HEK293 (cell line): ENCODE results near the gene KRT15.

Source experiments
- AEBP2 ChIP-seq: fragments of 450-650 bp; formaldehyde crosslinking; IDR thresholded peaks from 2 replicates; pipeline ENCODE4 v1.5.1; 2016; ENCODE audit warnings: missing biosample characterization, missing genetic modification characterization, borderline replicate concordance
- CTCF ChIP-seq: fragments of 450-650 bp; formaldehyde crosslinking; IDR thresholded peaks from 2 replicates; pipeline ENCODE4 v1.5.1; 2016; ENCODE audit warnings: missing biosample characterization, missing genetic modification characterization
- FEZF1 ChIP-seq: fragments of 450-650 bp; formaldehyde crosslinking; IDR thresholded peaks from 2 replicates; pipeline ENCODE4 v1.5.1; 2016; ENCODE audit warnings: missing biosample characterization, missing genetic modification characterization
- INSM2 ChIP-seq: fragments of 450-650 bp; formaldehyde crosslinking; IDR thresholded peaks from 2 replicates; pipeline ENCODE4 v1.5.1; 2016; ENCODE audit warnings: missing biosample characterization, missing genetic modification characterization
- KLF17 ChIP-seq: fragments of 450-650 bp; formaldehyde crosslinking; IDR thresholded peaks from 2 replicates; pipeline ENCODE4 v1.5.1; 2016; ENCODE audit warnings: missing biosample characterization, missing genetic modification characterization
- PRDM1 ChIP-seq: fragments of 450-650 bp; formaldehyde crosslinking; IDR thresholded peaks from 2 replicates; pipeline ENCODE4; 2016; ENCODE audit warnings: missing biosample characterization, missing genetic modification characterization
- PRDM10 ChIP-seq: fragments of 450-650 bp; formaldehyde crosslinking; IDR thresholded peaks from 2 replicates; pipeline ENCODE4 v1.5.1; 2016; ENCODE audit warnings: missing biosample characterization, missing genetic modification characterization
- PRDM6 ChIP-seq: fragments of 450-650 bp; formaldehyde crosslinking; IDR thresholded peaks from 2 replicates; pipeline ENCODE4 v1.5.1; 2017; ENCODE audit warnings: missing biosample characterization, missing genetic modification characterization
- ZBTB1 ChIP-seq: fragments of 450-650 bp; formaldehyde crosslinking; IDR thresholded peaks from 2 replicates; pipeline ENCODE4 v1.5.1; 2016; ENCODE audit warnings: missing biosample characterization, missing genetic modification characterization
- ZBTB11 ChIP-seq: fragments of 450-650 bp; formaldehyde crosslinking; conservative IDR thresholded peaks from 2 replicates; pipeline ENCODE4 v1.5.1; 2016; ENCODE audit warnings: low read depth, missing biosample characterization, missing genetic modification characterization
- ZBTB21 ChIP-seq: fragments of 450-650 bp; formaldehyde crosslinking; IDR thresholded peaks from 2 replicates; pipeline ENCODE4 v1.5.1; 2017; ENCODE audit warnings: missing biosample characterization, missing genetic modification characterization
- ZNF350 ChIP-seq: fragments of 450-650 bp; formaldehyde crosslinking; IDR thresholded peaks from 2 replicates; pipeline ENCODE4 v1.5.0; 2017; ENCODE audit warnings: missing biosample characterization, mild to moderate bottlenecking, missing genetic modification characterization
- ZNF366 ChIP-seq: fragments of 450-650 bp; formaldehyde crosslinking; conservative IDR thresholded peaks from 2 replicates; pipeline ENCODE4 v1.5.1; 2016; ENCODE audit warnings: missing biosample characterization, missing genetic modification characterization
- ZNF37A ChIP-seq: fragments of 450-650 bp; IDR thresholded peaks from 2 replicates; pipeline ENCODE4 v1.5.1; 2018; ENCODE audit warnings: missing biosample characterization, missing genetic modification characterization
- ZNF629 ChIP-seq: fragments of 450-650 bp; formaldehyde crosslinking; IDR thresholded peaks from 2 replicates; pipeline ENCODE4 v1.5.1; 2017; ENCODE audit warnings: missing biosample characterization, missing genetic modification characterization
- ZNF639 ChIP-seq: fragments of 450-650 bp; formaldehyde crosslinking; IDR thresholded peaks from 2 replicates; pipeline ENCODE4 v1.5.1; 2016; ENCODE audit warnings: missing biosample characterization, missing genetic modification characterization
- ZNF660 ChIP-seq: fragments of 450-650 bp; IDR thresholded peaks from 2 replicates; pipeline ENCODE4 v1.5.1; 2018; ENCODE audit warnings: missing biosample characterization, mild to moderate bottlenecking, missing genetic modification characterization
- ZNF768 ChIP-seq: fragments of 450-650 bp; formaldehyde crosslinking; IDR thresholded peaks from 2 replicates; pipeline ENCODE4 v1.5.1; 2018; ENCODE audit warnings: missing biosample characterization, mild to moderate bottlenecking, missing genetic modification characterization
- ZSCAN16 ChIP-seq: fragments of 450-650 bp; formaldehyde crosslinking; IDR thresholded peaks from 2 replicates; pipeline ENCODE4 v1.5.1; 2016; ENCODE audit warnings: missing biosample characterization, missing genetic modification characterization

Gene KRT15

GRCh38 chr17:41548844-41549595 is 30.3 kb upstream of the KRT15 start (continued):
- TF ChIP-seq ZNF639 (tag by site-specific recombination), result 0 out of 2 replicates have a peak, but pooled peaks have one; percentile 16
- TF ChIP-seq ZNF37A (tag by site-specific recombination), result no peak
- peak; percentile 76 for TF ChIP-seq ZNF768 (tag by site-specific recombination)
- TF ChIP-seq PRDM6 (tag by site-specific recombination), result no peak
- TF ChIP-seq ZNF629 (tag by site-specific recombination), result peak; percentile 44; the same call in 1 of the 2 replicates
- no peak for TF ChIP-seq ZNF350
- TF ChIP-seq FEZF1, result peak; percentile 51; the same call in 1 of the 2 replicates
- TF ChIP-seq INSM2, result no peak
- no peak for TF ChIP-seq ZBTB11 (tag by site-specific recombination)
- no peak for TF ChIP-seq ZBTB21 (tag by site-specific recombination)
- 0 out of 2 replicates have a peak, but pooled peaks have one; percentile 14 for TF ChIP-seq KLF17
- TF ChIP-seq PRDM1 (tag by site-specific recombination), result 0 out of 2 replicates have a peak, but pooled peaks have one; percentile 23
- no peak for TF ChIP-seq ZBTB1 (tag by site-specific recombination)
- TF ChIP-seq CTCF, result peak; percentile 80
- TF ChIP-seq PRDM10, result peak; percentile 57; the same call in 1 of the 2 replicates
- TF ChIP-seq ZNF660, result 0 out of 2 replicates have a peak, but pooled peaks have one; percentile 33
- no peak for TF ChIP-seq ZSCAN16 (tag by site-specific recombination)
- TF ChIP-seq AEBP2 (tag by site-specific recombination), result no peak
- peak; percentile 68 for TF ChIP-seq ZNF366 (tag by site-specific recombination)
